GM19455 (cell line): ENCODE measurements around the gene TMEM178A.

Experiments
- ATAC-seq: cut with Tn5 transposase; IDR thresholded peaks from one replicate; pipeline ENCODE4 v1.9.1; 2021; ENCODE audit not compliant: unreplicated experiment

TMEM178A gene

GRCh38 chr2:39673018-39673417, 7.3 kb downstream of the TMEM178A start:
- ATAC-seq = no peak

GRCh38 chr2:39676342-39676741, 10.6 kb downstream of the TMEM178A start:
- no peak for ATAC-seq

- ATAC-seq = no peak
These were observed 12.5 kb downstream of the TMEM178A start for GRCh38 chr2:39678170-39678569.

GRCh38 chr2:39679805-39680204, 14.1 kb downstream of the TMEM178A start:
- ATAC-seq = no peak

- ATAC-seq = no peak
These were observed 16.5 kb downstream of the TMEM178A start for GRCh38 chr2:39682066-39682692.

- ATAC-seq = no peak
These were observed 17.4 kb downstream of the TMEM178A start for GRCh38 chr2:39683022-39683699.

GRCh38 chr2:39684464-39684863, 18.7 kb downstream of the TMEM178A start:
- no peak for ATAC-seq

- ATAC-seq = no peak
These were observed 19.4 kb downstream of the TMEM178A start for GRCh38 chr2:39685126-39685525.

- ATAC-seq = no peak
These were observed 20.7 kb downstream of the TMEM178A start for GRCh38 chr2:39686456-39686855.

- no peak for ATAC-seq
These were observed 22.5 kb downstream of the TMEM178A start for GRCh38 chr2:39688181-39688580.

GRCh38 chr2:39689272-39689841, 23.6 kb downstream of the TMEM178A start:
- no peak for ATAC-seq

GRCh38 chr2:39689876-39690275, 24.2 kb downstream of the TMEM178A start:
- ATAC-seq = no peak

- no peak for ATAC-seq
These were observed 27.5 kb downstream of the TMEM178A start for GRCh38 chr2:39693245-39693644.

- ATAC-seq = no peak
These were observed 30.4 kb downstream of the TMEM178A start for GRCh38 chr2:39696101-39696553.

- no peak for ATAC-seq
These were observed 31.1 kb downstream of the TMEM178A start for GRCh38 chr2:39696838-39697237.

- ATAC-seq = no peak
These were observed 31.7 kb downstream of the TMEM178A start for GRCh38 chr2:39697454-39697853.

- no peak for ATAC-seq
These were observed 35.4 kb downstream of the TMEM178A start for GRCh38 chr2:39701137-39701536.

GRCh38 chr2:39703181-39703872, 37.6 kb downstream of the TMEM178A start:
- ATAC-seq = no peak

GRCh38 chr2:39704540-39704939, 38.8 kb downstream of the TMEM178A start:
- ATAC-seq = no peak

- ATAC-seq = no peak
These were observed 39.9 kb downstream of the TMEM178A start for GRCh38 chr2:39705638-39706037.

GRCh38 chr2:39706312-39706711, 40.6 kb downstream of the TMEM178A start:
- ATAC-seq = no peak

- no peak for ATAC-seq
These were observed 41.2 kb downstream of the TMEM178A start for GRCh38 chr2:39706945-39707344.
